Activated CD8-positive, alpha-beta memory T cell treated with anti-CD3 and anti-CD28 coated beads, Interleukin-2, amount 50 U/mL, for 48 hours (primary cell): ENCODE measurements around the gene SLC12A7.

Experiments used
- DNase-seq: peaks from one replicate; pipeline ENCODE4 v3.0.0-alpha.2; 2020

Gene SLC12A7

DNA sequence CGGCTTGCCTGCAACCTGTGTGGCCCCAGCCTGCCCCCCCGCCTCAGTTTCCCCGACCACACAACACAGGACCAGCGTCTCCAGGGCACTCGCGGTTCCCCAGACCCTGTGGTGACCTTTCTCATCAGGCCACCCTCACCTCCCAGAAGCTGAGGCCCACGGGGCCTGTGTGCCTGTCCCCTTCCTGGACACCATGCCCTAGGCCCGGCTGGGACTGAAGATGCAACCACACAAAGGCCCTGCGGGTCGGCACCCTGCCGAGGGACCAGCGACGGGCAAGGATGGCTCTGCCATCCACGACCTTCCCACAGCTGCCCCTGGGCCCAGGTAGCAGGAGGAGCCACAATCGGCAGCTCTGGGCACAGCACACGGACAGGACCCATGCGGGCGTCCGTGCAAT is 34.8 kb downstream of the SLC12A7 start:
- DNase-seq = no peak

DNA sequence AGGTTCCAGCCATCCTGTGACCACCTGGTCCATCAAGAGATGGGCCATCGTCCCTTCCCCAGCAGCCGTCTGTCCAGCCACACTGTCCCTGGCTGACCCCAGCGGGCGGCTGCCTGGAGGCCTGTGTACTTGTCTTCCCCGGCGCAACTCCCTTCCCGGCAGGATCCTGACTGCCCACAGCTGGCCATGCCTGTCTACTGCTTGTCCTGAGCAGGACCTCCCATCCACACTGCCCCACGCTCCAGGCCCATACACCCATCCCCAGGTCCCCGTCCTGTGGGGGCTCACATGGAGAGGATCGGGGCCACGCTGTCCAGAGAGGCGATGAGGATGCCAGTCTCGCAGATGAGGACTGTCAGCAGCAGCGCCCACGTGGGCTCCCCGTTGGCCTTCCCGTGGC is 35.5 kb downstream of the SLC12A7 start:
- no peak for DNase-seq

DNA sequence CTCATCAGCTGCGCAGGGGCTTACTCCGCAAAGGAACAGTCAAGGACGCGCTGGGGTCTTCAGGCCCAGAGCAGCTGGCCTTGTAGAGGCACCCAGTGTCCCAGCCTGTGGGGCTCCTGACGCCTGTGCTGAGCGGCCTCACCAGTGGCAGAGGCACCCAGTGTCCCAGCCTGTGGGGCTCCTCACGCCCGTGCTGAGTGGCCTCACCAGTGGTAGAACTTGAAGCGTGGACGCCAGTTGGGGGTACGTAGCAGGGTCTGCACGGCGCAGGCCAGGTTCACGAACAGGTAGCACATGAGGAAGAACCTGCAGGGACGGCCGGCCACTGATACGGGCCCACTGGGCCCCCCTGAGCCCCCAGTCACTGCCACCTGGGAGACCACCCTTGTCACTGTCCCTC is 35.9 kb downstream of the SLC12A7 start:
- DNase-seq = no peak

GRCh38 chr5:1075555-1075881 is 36.3 kb downstream of the SLC12A7 start:
- no peak for DNase-seq

- DNase-seq = no peak
Measured at GRCh38 chr5:1074816-1075554, 36.9 kb downstream of the SLC12A7 start.

DNA sequence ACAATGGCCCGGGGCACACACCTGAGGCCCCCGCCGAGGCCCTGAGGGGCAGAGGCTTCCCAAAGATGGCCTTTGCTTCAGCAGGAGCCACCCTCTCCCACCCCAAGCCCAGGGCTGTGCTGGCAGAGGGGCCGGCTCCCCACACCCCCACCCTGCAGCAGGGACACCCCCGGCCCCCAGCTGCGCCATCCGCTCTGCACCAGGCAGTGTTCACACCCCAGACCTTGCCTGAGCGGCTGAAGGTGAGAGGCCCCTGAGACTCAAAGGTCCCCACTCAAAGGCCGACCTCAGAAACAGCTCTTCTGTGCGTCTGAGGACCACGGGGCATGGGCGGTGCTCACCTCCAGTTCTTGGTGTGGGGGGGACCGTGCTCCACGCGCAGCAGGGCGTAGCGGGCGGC is 37.6 kb downstream of the SLC12A7 start:
- no peak for DNase-seq

DNA sequence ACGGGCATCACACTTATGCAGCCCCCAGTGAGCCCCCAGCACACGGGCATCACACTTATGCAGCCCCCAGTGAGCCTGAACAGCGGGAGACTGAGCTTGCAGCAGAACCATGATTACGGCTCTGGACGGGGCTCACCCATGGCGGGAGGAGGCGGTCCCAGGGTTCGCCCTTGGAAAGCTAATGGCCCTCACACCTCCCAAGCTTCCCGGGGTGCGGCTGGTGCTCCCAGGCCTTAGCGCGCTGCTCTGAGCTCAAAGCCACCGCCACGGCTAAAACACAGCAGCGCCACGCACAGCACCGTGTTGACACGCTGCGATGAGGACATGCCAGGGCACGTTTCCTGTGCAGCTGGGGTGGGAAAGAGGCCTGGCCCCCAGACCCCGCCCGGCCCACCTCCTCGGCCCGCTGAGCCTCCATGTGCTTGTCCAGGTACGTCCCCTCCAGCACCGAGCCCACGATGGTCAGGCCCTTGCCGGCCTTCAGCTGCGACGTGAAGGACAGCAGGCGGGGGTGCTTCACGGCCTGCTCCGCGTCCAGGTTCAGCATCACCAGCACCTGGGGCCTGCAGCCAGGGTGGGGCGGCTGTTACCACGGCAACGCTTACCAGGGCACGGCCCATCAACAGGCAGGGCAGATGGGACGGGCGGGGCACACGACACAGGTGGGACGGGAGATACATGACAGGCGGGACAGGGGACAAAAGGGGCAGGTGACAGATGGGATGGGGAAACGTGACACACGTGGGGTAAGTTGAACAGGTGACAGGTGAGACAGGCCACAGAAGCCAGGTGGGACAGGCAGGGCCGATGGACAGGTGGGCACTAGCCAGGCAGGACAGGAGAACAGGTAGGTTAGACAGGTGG is 38.4 kb downstream of the SLC12A7 start:
- no peak for DNase-seq

- DNase-seq = no peak
Measured at GRCh38 chr5:1069720-1070088, 42.2 kb downstream of the SLC12A7 start.

DNA sequence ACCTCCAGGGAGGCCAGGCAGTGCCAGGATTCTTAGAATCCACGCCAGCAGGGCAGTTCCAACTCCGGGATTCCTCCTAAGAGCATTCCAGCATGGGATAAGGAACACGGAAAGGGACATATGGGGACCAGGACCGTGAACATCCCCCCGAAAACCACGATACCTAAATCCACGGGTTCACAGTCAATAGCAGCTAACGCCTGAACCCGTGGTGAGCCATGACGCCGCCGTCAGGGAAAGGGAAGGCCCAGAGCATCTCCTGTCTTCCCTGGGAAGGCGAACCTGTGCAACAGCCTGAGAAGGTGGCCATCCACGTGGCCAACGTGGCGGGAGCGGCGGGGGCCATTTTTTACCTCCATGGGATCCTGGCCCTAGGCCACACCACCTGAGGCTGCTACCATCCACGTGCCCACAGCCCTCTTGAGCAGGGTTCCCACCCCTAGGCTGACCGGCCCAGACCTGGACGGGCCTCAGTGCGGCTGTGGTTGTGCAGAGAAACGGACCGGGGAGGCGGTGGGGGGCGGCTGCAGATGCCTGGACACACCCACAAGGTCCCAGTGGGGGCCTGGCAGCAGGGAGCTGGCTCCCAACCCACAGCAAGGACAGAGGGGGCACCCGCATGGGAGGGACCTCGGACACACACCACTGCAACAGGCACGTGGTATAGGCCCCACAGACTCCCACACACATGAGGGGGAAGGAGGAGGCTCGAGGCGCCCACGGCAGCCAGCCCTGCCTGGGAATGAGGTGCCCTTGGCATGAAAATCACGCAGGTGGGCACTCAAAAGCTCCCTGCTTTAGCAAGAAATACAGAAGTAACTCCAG is 42.8 kb downstream of the SLC12A7 start:
- DNase-seq = no peak

- no peak for DNase-seq
Measured at GRCh38 chr5:1068204-1068894, 43.5 kb downstream of the SLC12A7 start.

GRCh38 chr5:1067141-1068121 is 44.4 kb downstream of the SLC12A7 start:
- no peak for DNase-seq

- DNase-seq = no peak
Measured at GRCh38 chr5:1066676-1067075, 45.2 kb downstream of the SLC12A7 start.

DNA sequence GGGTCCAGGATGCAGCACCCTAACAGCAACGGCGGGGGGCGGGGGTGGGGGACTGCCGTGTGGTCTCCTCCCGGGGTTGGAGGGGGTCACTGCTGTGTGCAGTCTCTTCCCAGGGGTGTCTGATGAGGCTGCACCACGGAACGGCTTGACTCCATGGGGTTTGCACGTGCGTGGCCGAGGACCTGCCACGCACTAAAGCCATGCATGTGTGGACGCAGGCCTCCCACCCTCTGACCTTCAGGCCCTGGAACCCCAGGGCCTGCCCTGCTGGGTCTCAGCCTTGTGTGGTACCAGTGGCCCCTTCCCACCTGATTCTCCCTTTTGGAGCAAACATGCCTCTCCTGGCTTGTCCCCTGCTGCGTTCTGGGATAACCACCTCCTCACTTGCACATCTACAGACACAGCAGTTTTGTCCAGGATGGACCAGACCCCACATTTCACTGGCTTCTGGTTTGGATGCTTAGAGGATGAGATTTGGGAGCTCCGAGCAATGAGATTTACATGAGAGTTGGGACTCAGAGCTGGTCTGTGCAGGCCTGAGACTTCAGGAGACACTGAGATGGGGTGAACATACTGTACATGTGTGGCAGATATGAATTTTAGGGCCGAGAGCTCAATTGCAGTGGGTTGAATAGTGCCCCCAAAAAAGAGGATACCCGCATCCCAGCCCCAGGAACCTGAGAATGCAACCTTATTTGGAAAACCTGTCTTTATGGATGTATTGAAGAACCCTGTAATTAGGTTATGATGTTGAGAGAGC is 45.8 kb downstream of the SLC12A7 start:
- no peak for DNase-seq

- no peak for DNase-seq
Measured at GRCh38 chr5:1065143-1065750, 46.6 kb downstream of the SLC12A7 start.

DNA sequence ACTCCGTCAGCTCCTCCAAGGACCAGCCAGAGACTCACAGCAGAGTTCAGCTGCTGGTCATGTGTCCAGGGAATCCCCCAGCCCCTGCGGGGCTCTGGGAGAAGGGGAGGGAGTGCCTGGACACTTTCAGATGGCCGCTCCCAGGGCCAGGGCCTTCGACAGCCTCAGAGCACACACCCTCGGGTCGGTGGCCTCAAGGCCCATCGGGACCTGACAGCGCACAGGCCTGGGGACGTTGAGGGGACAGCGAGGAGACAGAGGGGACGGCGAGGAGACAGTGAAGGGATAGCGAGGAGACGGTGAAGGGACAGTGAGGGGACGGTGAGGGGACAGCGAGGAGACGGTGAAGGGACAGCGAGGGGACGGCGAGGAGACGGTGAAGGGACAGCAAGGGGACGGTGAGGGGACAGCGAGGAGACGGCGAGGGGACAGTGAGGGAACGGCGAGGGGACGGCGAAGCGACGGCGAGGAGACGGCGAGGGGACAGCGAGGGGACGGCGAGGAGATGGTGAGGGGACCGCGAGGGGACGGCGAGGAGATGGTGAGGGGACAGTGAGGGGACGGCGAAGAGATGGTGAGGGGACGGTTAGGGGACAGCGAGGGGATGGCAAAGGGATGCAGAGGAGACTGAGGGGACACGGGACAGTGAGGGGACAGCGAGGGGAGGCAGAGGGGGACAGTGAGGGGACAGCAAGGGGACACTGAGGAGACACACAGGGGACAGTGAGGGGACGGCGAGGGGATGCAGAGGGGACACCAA is 47.3 kb downstream of the SLC12A7 start:
- DNase-seq = no peak

- DNase-seq = no peak
Measured at GRCh38 chr5:1063661-1064382, 48.0 kb downstream of the SLC12A7 start.

- no peak for DNase-seq
Measured at GRCh38 chr5:1062761-1063568, 48.9 kb downstream of the SLC12A7 start.

DNA sequence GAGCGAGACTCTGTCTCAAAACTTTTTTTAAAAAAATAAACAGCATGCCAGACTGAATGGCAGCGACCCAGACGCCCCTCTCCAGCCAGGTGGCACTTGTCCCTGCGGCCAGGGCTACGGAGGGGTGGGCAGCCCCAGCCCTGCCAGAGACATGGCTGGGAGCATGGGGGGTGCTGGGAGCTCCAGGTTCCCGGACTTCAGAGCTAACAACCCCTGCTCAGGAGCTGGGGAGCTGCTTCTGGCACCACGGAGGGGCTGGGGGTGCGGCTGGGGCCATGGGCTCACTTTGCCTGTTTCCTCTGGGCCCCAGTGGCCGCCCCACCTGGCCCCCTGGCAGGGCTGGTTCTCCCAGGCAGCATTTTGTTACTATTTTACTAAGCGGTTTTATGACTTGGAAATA is 49.9 kb downstream of the SLC12A7 start:
- DNase-seq = no peak
